ENCODE measurements around the gene RBMS3.
"Not testable (repeated sequence)": the region's sequence is repeated elsewhere in the genome, so short reads cannot be mapped to it uniquely, and the experiment has no call there.

The RBMS3 gene

DNA sequence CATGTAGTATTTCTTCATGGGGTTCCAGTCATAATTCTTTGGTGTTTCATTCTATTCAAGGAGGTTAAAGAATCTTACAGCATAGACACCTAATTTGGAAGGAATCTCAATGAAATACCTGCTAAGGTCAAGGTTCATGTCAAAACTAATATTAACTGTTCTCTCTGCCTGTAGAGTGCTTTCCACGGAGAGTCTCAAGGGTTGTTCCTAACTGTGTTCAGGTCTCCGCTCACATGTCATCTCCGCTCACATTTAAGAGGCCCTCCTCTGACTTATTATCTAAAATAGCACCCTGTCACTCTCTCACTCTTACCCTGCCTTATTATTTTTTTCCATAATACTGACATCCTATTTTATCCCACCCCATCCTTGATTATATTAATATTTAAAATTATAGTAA lies 239.9 kb downstream of the RBMS3 start:
- no peak overlapping the region for H3K4me3 ChIP-seq (ENCODE audit: low read depth, low read length)
- TF ChIP-seq, protein P1, sequence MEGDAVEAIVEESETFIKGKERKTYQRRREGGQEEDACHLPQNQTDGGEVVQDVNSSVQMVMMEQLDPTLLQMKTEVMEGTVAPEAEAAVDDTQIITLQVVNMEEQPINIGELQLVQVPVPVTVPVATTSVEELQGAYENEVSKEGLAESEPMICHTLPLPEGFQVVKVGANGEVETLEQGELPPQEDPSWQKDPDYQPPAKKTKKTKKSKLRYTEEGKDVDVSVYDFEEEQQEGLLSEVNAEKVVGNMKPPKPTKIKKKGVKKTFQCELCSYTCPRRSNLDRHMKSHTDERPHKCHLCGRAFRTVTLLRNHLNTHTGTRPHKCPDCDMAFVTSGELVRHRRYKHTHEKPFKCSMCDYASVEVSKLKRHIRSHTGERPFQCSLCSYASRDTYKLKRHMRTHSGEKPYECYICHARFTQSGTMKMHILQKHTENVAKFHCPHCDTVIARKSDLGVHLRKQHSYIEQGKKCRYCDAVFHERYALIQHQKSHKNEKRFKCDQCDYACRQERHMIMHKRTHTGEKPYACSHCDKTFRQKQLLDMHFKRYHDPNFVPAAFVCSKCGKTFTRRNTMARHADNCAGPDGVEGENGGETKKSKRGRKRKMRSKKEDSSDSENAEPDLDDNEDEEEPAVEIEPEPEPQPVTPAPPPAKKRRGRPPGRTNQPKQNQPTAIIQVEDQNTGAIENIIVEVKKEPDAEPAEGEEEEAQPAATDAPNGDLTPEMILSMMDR (IDR thresholded peaks at IDR 0.05; ENCODE audit: borderline replicate concordance, insufficient read depth, low read depth, low read length) = no peak

DNA sequence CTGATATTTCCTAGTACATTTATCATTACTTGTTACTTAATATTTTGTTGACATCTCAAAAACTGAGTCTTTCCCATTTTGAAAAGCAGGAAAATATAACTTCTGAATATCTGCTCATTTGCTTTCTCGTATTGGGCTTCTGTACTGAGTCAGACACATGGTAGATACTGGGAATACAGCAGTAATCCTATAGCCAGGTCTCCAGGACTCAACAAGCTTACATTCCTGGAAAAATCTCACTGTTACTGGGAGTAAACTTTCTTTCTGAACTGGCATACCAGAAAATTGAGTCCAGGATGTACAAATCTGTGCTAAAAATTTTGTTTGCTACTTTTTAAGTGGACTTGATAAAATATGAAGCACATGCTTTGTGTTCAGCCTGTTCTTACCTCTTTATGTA lies 240.4 kb downstream of the RBMS3 start:
- TF ChIP-seq, protein P1 (IDR thresholded peaks at IDR 0.05; ENCODE audit: borderline replicate concordance, insufficient read depth, low read depth, low read length) = no peak
- H3K4me3 ChIP-seq (ENCODE audit: low read depth, low read length) = no peak overlapping the region

DNA sequence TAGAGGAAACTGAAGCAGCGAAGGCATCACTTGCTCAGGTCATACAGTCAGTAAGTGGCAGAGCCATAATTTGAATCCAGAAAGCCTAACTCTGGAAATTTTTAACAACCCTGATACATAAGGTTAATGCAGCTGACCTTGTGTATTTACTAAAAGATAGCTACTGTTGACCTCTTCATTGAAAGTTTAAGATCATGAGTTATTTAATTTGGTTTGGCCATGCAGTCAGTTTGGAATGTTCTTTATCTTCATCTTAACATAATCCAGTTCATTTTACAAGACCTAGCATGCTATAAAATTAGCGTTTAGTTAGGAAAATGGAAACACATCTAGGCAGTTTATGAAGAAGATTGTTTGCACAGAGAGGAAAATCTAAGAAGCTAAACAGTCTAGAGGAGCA lies 240.9 kb downstream of the RBMS3 start:
- H3K4me3 ChIP-seq (ENCODE audit: low read depth, low read length) = no peak overlapping the region
- TF ChIP-seq, protein P1 (IDR thresholded peaks at IDR 0.05; ENCODE audit: borderline replicate concordance, insufficient read depth, low read depth, low read length) = no peak

DNA sequence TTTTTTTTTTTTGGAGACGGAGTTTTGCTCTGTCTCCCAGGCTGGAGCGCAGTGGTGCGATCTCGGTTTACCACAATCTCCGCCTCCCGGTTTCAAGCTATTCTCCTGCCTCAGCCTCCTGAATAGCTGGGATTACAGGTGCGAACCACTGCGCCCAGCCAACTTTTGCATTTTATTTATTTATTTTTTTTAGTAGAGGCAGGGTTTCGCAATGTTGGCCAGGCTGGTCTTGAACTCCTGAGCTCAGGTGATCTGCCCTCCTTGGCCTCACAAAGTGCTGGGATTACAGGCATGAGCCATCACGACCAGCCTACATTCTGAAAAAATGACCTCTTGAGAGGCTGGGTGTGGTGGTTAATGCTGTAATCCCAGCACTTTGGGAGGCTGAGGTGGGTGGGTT lies 243.6 kb downstream of the RBMS3 start:
- H3K4me3 ChIP-seq (ENCODE audit: low read depth, low read length) = not testable (repeated sequence)

DNA sequence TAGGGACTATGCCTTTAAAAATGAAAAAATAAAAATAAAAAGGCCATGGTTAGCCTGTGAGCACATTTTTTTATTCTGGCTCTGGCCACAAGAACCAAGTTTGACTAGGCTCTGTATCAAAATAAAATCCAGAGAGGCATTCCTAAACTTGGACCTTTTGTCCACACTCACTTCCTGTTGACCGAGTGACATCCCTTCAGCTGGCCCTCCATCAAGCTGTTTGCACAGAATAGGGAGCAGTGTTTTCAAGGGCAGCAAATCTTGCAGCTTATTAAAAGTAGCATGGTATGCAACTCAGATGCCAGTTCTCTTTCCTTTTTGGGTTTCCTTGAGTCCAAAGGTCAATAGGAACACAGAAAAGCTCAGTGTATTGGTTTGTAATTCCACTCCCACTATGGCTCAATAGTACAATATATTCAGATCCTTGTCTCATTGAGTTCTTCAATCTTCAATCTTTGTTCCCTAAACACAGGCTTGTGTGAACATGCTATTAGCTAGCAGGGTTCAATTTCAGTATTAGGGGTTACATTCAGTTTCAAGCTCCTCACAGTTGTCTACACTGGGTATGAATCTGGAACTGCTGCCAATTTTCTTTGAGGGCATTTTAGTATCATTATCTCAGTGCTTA lies 244.5 kb downstream of the RBMS3 start:
- TF ChIP-seq, protein P1 (IDR thresholded peaks at IDR 0.05; ENCODE audit: borderline replicate concordance, insufficient read depth, low read depth, low read length) = no peak

DNA sequence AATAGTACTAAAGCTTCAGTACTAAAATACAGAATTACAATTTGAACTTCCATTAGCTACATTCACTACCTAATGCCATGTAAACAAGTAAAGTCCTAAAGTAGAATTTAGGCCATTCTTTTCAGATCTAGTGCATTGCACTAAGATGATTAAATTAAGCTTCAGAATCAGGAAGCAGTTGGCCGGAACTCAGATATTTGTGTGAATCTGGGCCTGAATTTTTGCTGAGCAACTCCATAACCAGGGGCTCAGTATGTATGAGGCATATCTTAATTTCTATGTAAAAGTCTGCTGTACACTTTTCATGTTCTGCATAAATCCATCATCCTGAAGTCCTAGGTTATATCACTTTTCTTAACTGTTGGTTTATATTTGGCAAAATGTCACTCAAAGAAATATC lies 246.4 kb downstream of the RBMS3 start:
- TF ChIP-seq, protein P1 (IDR thresholded peaks at IDR 0.05; ENCODE audit: borderline replicate concordance, insufficient read depth, low read depth, low read length) = no peak
- no peak overlapping the region for H3K4me3 ChIP-seq (ENCODE audit: low read depth, low read length)

More for the DNA sequence above, 244.5 kb downstream of the RBMS3 start:
- H3K4me3 ChIP-seq (ENCODE audit: low read depth, low read length) = no peak overlapping the region

GRCh38 chr3:29531644-29532043 lies 250.8 kb downstream of the RBMS3 start:
- TF ChIP-seq, protein P1 (IDR thresholded peaks at IDR 0.05; ENCODE audit: borderline replicate concordance, insufficient read depth, low read depth, low read length) = no peak
- no peak overlapping the region for H3K4me3 ChIP-seq (ENCODE audit: low read depth, low read length)

All from GM12875 (cell line).